Glutamatergic neuron (in vitro differentiated cells): Measurements from ENCODE around the gene LNPEP. TPM values are rescaled to one million over a fixed set of nuclear protein-coding genes. Genes with fewer than 3 reads are reported as not detected.

Experiments used
- DNase-seq: peaks from one replicate; pipeline ENCODE4 v3.0.0; 2022
- H3K27ac Mint-ChIP-seq: one replicate; pipeline ENCODE4 v1.8.0; 2020; ENCODE audit warnings: mild to moderate bottlenecking, mixed read lengths, inconsistent platforms; ENCODE audit not compliant: unreplicated experiment
- H3K27me3 Mint-ChIP-seq: one replicate; pipeline ENCODE4 v1.8.0; 2020; ENCODE audit warnings: mild to moderate bottlenecking, moderate library complexity, mixed read lengths, inconsistent platforms; ENCODE audit not compliant: unreplicated experiment
- H3K36me3 Mint-ChIP-seq: one replicate; pipeline ENCODE4 v1.8.0; 2020; ENCODE audit warnings: mild to moderate bottlenecking, mixed read lengths, inconsistent platforms; ENCODE audit not compliant: unreplicated experiment
- H3K4me1 Mint-ChIP-seq: one replicate; pipeline ENCODE4 v1.8.0; 2020; ENCODE audit warnings: mild to moderate bottlenecking, low read depth, mixed read lengths, inconsistent platforms; ENCODE audit not compliant: unreplicated experiment
- H3K4me3 Mint-ChIP-seq: one replicate; pipeline ENCODE4 v1.8.0; 2020; ENCODE audit warnings: mild to moderate bottlenecking, mixed read lengths, inconsistent platforms; ENCODE audit not compliant: unreplicated experiment
- H3K9me3 Mint-ChIP-seq: one replicate; pipeline ENCODE4 v1.8.0; 2020; ENCODE audit warnings: mild to moderate bottlenecking, moderate library complexity, mixed read lengths, inconsistent platforms; ENCODE audit not compliant: unreplicated experiment
- CTCF ChIP-seq: fragments of 200-600 bp; sonication (generic); IDR thresholded peaks from one replicate; pipeline ENCODE4 v1.5.0; 2021; ENCODE audit not compliant: partially characterized antibody, unreplicated experiment
- total RNA-seq: library from RNA; stranded (reverse); fragmentation: NEBNext Ultra II Directional; extraction: Animal tissue kit (Norgen Biotek cat#: 25700); gene quantifications from one replicate; pipeline ENCODE4 v1.2.1, GENCODE V29; 2021; ENCODE audit not compliant: unreplicated experiment

LNPEP gene
- total RNA-seq, 1 donor from 2014 or later, result 9.3 TPM

- H3K9me3 Mint-ChIP-seq, result peaks cover 2% of the 10 kb centered on the region
- no peaks in the 10 kb centered on the region for H3K27me3 Mint-ChIP-seq
- H3K36me3 Mint-ChIP-seq, result peaks cover 11% of the 10 kb centered on the region
- no peak for TF ChIP-seq CTCF
- peaks cover 2% of the 10 kb centered on the region for H3K4me1 Mint-ChIP-seq
- H3K4me3 Mint-ChIP-seq, result no peak overlapping the region
- DNase-seq, result no peak
- no peak overlapping the region for H3K27ac Mint-ChIP-seq
These were observed 9.4 kb downstream of the LNPEP start for GRCh38 chr5:96945144-96945897.

GRCh38 chr5:96946381-96946780 is 10.5 kb downstream of the LNPEP start:
- no peaks in the 10 kb centered on the region for H3K27me3 Mint-ChIP-seq
- H3K4me1 Mint-ChIP-seq, result no peaks in the 10 kb centered on the region
- H3K27ac Mint-ChIP-seq, result no peak overlapping the region
- DNase-seq, result no peak
- peaks cover 2% of the 10 kb centered on the region for H3K9me3 Mint-ChIP-seq
- no peak overlapping the region for H3K4me3 Mint-ChIP-seq
- peaks cover 12% of the 10 kb centered on the region for H3K36me3 Mint-ChIP-seq
- TF ChIP-seq CTCF, result no peak

GRCh38 chr5:96952118-96952750 is 16.4 kb downstream of the LNPEP start:
- peaks cover 12% of the 10 kb centered on the region for H3K36me3 Mint-ChIP-seq

GRCh38 chr5:96952974-96953730 is 17.3 kb downstream of the LNPEP start:
- no peak for DNase-seq
- Mint-ChIP-seq H3K4me1 (peaks cover 5% of the 10 kb centered on the region), H3K9me3 (peaks cover 2% of the 10 kb centered on the region), H3K27ac (no peak overlapping the region), H3K4me3 (no peak overlapping the region), H3K27me3 (no peaks in the 10 kb centered on the region), H3K36me3 (peaks cover 12% of the 10 kb centered on the region)
- no peak for TF ChIP-seq CTCF

More at GRCh38 chr5:96952118-96952750, 16.4 kb downstream of the LNPEP start:
- H3K9me3 Mint-ChIP-seq, result peaks cover 2% of the 10 kb centered on the region
- H3K4me1 Mint-ChIP-seq, result peaks cover 5% of the 10 kb centered on the region
- DNase-seq, result no peak
- H3K4me3 Mint-ChIP-seq, result no peak overlapping the region
- TF ChIP-seq CTCF, result no peak
- H3K27me3 Mint-ChIP-seq, result no peaks in the 10 kb centered on the region
- no peak overlapping the region for H3K27ac Mint-ChIP-seq
